ENCODE measurements around the gene SLFNL1.

DNA sequence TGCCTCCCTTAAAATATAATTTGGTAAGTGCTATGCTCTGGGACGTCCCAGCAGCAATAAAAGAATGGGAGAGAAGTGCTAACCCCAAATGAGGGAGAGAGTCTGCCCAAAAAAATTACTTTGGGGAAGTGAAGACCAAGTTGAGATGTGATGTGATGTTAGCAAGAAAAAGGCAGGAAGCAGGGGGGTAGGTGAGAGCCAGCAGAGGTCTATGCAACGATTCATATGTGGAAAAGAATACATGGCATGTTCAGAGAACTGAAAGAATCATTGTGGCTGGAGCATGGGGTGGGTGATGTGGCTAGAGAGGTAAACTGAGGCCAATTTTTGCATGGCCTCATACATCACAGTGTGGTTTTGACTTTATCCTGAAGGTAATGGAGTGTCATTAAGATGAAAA, 47.6 kb downstream of the SLFNL1 start:
- TF ChIP-seq, protein P1, sequence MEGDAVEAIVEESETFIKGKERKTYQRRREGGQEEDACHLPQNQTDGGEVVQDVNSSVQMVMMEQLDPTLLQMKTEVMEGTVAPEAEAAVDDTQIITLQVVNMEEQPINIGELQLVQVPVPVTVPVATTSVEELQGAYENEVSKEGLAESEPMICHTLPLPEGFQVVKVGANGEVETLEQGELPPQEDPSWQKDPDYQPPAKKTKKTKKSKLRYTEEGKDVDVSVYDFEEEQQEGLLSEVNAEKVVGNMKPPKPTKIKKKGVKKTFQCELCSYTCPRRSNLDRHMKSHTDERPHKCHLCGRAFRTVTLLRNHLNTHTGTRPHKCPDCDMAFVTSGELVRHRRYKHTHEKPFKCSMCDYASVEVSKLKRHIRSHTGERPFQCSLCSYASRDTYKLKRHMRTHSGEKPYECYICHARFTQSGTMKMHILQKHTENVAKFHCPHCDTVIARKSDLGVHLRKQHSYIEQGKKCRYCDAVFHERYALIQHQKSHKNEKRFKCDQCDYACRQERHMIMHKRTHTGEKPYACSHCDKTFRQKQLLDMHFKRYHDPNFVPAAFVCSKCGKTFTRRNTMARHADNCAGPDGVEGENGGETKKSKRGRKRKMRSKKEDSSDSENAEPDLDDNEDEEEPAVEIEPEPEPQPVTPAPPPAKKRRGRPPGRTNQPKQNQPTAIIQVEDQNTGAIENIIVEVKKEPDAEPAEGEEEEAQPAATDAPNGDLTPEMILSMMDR (IDR thresholded peaks at IDR 0.05) = no peak
- TF ChIP-seq POLR2AphosphoS5 (IDR thresholded peaks at IDR 0.05) = no peak

Measured in esophagus muscularis mucosa (tissue), 3 donors.